HG03354 (cell line): ENCODE results near the gene CYP26A1.

Experiments
- ATAC-seq: cut with Tn5 transposase; IDR thresholded peaks from one replicate; pipeline ENCODE4 v1.9.1; 2021; ENCODE audit warnings: mild to moderate bottlenecking; ENCODE audit not compliant: unreplicated experiment, poor library complexity, severe bottlenecking

CYP26A1 gene

DNA sequence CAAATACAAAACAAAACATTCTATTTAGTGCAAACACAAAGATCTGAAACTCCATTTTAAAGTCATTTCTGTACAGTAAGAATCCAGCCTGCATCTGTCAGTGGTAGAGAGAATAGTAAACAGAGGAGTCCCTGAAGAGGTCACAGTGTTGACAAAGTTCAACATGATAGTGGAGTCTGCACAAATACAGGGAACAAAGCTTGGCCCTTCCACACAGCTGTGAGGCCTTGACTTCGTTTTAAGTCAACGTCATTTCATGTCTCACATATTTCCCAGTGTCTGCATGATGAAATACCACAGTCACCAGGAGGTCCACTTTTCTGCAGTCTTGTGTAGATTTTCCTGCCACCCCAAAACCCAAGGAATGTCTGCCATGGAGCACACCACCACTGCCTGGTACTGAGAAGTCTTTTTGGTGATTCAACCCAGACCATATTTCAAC lies 33.0 kb downstream of the CYP26A1 start:
- ATAC-seq = no peak

DNA sequence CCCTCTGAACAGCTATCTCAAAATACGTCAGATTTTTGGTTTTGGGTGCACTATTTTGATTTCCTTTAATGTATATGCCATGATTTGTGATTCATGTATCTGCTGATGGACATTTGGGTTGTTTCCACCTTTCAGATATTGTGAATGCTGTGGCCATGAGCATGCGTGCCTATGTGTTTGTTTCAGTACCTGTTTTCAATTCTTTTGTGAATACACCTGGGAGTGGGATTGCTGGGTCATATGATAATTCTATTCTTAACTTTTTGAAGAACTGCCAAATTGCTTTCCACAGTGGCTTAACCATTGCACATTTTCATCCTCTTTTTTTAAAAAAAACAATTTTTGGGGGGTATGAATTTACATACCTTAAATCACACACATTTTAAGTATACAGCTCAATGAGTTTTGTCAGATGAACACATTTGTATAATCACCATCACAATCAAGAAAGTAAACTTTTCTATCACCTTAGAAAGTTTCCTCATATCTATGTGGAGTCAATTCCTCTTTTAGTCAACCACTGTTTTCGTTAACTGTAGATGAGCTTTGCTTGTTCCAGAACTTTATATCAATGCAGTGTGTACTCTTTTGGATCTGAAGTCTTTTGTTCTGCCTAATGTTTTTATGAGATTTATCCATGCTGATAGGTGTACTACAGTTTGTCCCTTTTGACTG lies 36.9 kb downstream of the CYP26A1 start:
- ATAC-seq = peak; percentile 62

DNA sequence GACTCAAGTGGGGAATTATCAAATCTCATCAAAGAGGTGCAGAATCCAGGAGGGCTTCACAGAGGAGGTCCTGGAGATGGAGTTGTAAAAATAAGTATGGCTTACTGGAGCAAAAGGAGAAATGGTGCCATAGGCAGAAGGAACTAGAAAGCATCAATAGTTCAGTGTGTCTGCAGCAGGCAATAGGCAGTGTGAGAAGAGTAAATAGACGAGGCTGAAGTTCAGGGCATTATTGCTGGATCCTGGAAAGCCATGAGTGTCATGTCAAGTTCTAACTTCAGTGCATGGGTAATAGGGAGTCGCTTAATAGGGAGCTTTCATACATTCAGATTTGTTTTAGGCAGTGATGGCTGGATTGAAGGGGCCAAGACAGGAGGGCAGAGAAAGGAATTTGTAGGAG lies 39.3 kb downstream of the CYP26A1 start:
- no peak for ATAC-seq

DNA sequence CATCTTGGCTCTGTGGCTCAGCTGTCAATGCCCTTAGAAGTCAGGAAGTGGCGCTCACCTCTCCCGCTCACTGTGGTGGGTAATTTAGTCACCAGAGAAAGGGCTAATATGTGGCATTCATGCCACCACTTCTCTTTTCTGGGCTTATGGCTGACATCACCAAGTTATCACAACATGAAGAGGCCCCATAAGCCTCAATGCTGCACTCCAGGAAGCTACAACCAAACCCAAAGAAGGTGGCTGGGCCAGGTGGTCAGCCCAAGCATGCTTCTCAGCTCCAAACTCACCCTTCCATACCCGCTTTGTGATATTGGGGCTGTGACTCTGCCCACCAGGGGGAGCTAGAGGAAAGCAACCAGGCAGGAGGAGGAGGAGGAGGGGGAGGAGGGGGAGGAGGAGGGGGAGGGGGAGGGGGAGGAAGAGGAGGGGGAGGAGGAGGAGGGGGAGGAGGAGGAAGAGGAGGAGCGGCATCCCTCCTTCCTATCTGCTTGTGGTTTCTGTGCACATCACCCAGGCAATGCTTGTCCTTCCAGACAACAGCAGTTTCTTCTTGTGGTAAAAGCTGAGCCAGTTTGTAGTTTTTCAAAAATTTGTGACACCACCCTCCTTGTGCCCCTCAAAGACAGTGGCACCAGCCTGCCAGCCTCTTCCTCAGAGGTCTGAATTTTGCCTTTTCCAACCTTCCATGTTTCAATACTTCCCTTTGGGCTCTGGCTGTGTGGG lies 42.1 kb downstream of the CYP26A1 start:
- peak; percentile 81 for ATAC-seq

DNA sequence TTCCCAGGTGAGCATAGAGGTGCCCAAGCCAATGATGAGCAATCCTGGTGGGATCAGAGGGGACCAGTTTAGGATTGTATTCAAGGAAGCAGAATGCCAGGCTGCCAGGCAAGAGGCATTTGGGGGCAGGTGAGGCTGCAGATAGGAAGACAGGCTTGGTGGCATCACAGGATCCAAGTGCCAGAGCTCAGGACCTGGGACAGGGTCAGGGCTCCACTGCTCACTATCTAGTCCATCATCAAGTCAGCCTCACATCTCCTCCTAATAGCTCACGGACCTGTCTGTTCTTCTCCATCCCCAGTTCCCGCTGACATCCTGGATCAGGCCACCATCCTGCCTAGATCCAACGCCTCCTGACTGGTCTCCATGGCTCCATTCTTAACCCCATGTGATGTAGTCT lies 47.6 kb downstream of the CYP26A1 start:
- no peak for ATAC-seq

DNA sequence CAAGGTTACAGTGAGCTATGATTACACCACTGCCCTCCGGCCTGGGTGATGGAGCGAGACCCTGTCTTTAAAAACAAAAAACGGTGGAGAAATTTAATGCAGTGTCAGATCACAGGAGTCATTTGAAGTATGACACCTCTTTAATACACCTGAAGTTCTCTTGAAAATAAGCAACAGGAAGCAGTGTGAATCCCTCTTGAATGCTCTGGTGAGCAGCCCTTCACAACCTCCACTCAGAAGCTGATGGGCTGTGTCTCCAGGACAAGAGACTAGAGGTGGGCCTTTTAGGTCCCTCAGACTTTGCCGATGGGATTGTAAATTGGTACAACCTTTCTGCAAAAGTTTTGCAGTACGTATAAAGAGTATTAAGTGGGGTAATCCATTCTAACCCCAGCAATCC lies 50.1 kb downstream of the CYP26A1 start:
- ATAC-seq = no peak

DNA sequence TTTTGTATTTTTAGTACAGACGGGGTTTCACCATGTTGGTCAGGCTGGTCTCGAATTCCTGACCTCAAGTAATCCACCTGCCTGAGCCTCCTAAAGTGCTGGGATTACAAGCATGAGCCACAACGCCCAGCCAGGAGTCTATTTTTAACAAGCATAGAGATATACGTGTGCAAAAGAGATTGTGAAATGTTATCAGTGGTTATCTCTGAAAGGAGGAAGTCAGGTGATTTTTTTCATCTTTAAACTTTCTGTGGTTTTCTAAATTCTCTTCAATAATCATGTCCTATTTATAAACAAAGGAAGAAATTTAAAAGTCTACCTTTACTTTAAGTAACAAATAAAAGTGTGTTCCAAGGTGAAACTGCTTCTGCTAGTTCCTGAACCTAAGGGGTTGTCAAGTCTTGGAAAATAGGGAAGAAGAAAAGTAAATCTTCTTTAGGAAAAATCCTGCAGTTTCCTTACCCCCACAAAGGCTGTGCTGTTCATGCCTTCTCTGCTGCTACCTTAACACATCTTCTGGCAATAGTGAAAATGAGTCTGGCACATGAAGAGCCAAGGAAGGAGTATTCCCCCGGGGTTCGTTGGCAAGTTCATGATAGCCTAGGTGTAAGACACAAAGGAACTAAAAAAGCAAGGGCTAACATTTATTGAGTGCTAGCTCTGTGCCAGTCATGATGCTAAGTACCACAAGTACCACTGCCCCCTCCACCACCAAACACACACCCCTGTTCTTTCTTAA lies 51.1 kb downstream of the CYP26A1 start:
- ATAC-seq = peak; percentile 55

DNA sequence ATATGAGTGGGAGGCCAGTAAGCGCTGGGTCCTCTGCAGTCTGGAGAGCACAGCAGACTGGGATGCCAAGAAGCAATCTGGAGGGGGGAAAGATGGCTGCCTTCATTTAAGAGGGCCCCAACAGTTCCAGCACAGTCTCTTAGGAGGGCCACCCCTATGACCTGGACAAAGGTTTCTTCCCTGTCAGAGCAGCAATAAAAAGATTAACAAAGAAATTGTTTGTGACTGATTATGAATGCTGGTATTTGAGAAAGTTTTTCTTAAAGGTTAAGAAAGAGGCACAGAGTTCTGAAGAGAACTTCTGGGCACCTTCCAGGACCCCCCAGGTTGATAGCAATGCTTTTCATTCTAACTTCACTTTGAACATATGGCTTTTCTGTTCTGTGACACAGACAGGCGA lies 52.3 kb downstream of the CYP26A1 start:
- ATAC-seq = no peak

DNA sequence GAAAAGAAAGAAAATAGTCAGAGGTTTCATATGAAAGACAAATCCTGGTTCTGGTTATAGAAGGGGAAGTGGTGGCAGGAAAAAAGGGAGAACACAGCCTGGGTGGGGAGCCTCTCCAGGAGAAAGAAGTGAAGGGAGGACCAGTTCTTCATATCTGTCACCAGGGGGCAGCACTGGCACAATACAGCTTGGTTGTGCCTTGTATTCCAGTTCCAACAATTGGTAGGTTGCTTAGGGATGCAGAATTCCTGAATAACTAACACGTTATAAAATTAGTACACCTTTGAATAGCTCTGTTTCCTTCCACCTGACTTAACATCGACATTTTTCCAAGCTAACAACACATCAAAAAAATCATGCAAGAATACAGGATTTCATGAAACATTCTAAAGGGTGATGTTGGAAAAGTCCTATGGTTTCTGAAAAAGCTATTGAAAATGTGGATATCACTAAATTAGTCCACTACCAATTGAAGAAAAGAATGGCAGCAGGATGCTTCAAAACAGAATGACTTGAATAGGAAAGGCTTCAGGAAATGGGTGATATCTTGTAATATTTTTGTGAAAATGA lies 52.9 kb downstream of the CYP26A1 start:
- ATAC-seq = no peak
